ENCODE results near the gene PRMT3. TPM values are rescaled to one million over a fixed set of nuclear protein-coding genes. Genes with fewer than 3 reads are reported as not detected.
"Not testable (repeated sequence)": the region's sequence is repeated elsewhere in the genome, so short reads cannot be mapped to it uniquely, and the experiment has no call there.

PRMT3 gene
- total RNA-seq, 8 experiments from 2014 or later = 12.6 to 35.1 (median 17.1) TPM

DNA sequence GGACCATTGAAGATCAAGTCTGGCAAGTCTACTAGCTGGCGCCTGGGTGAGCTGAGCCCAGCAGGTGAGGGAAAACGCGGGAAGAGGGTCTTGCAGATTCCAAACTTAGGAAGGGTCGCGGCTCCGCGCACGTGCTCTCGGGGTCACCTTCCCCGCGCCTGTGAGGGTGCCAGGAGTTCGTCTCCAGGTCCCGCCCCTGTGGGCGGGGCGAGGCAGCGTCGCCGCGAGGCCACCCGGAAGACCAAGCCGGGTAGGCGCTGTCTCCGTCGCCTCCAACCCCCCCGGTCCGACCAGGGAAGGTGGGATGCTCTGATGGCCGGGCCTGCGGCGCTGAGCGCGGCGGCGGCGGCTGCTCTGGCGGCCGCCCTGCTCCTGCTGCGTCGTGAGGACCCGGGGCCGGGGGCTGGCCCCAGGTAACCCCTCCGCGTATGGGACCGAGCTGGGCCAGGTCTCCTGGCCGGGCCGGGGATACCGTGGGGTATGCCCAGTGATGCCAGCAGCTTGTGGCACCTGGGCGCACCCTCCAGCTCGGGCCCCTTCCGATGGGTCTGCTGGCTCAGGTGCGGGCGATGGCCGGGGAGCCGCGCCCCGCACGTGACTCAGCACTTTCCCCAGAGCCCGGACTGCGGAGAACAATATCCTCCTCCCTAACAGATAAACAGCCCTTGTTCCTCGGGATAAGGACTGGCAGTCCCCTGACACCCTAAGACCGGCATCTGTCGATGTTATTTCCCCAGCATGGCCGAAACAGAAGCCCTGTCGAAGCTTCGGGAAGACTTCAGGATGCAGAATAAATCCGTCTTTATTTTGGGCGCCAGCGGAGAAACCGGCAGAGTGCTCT lies 23.8 kb upstream of the PRMT3 start, which contains the start of gene HTATIP2:
TSS of gene HTATIP2 (plus strand) at position 215 of the 841 bp plus-strand sequence. CDS start at position 739, 524 bp downstream.
- in situ Hi-C loops (cut with MboI; ENCODE audit: low pct_unique_long_range_greater_than_20kb in 2 of 9, low sequenced_read_pairs in 9 of 9, unreplicated experiment in 9 of 9) = loop anchor here in 1 of 9 experiments (25.0 kb wide), 1 partner anchor 426 kb away; no protein-coding TSS in a partner anchor

DNA sequence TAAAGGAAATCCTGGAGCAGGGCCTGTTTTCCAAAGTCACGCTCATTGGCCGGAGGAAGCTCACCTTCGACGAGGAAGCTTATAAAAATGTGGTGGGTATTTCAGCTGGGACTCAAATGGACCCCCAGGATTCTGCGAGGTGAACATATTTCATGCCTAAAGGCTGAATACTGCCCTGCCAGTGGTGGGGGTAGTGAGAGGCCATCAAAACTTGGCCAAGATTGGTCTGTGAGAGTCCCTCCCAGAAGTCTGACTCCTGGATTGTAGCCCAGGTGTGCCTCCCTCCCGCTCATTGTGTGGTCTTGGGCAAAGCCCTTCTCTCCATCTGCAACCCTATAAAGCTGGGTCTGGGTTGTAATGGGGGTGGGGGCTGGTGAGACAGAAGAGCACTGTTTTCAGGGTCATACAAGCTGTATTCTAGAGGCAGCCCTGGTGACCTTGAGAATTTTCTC lies 23.1 kb upstream of the PRMT3 start:
- in situ Hi-C loops (cut with MboI; ENCODE audit: low pct_unique_long_range_greater_than_20kb in 2 of 9, low sequenced_read_pairs in 9 of 9, unreplicated experiment in 9 of 9) = loop anchor here in 1 of 9 experiments (25.0 kb wide), 1 partner anchor 427 kb away; no protein-coding TSS in a partner anchor
- peak in 2 of 8 experiments; percentile 3 to 5 for ATAC-seq (replicated peaks in 6 of 8)
- 13 to 95% (median 65%) methylated on average over 1 to 5 of the region's 6 CpGs; no CpG with 5 or more reads in 4 of the 10 experiments for WGBS, 10 experiments
- Histone ChIP-seq H3K4me1 (replicated peaks in 1 of 2) (peaks cover 10 to 18% of the 10 kb centered on the region in 2 donors), H3K4me3 (peak overlapping the region in 3 of 5 donors; percentile 33 to 43 (median 43)), H3K27ac (no peak overlapping the region)

More for the DNA sequence above, 23.8 kb upstream of the PRMT3 start, which contains the start of gene HTATIP2:
- peaks cover 10 to 18% of the 10 kb centered on the region in 2 donors for H3K4me1 ChIP-seq (replicated peaks in 1 of 2)
- H3K4me3 ChIP-seq = peak within 1 kb of the TSS; percentile 27 to 43 (median 33)
- H3K27ac ChIP-seq = peak within 1 kb of the TSS in 1 of 2 donors; percentile 17
- 0 to 80% (median 21%) methylated on average over 1 to 20 of the region's 68 CpGs for WGBS, 10 experiments
- peak; percentile 59 to 85 (median 76) for ATAC-seq (replicated peaks in 6 of 8)

DNA sequence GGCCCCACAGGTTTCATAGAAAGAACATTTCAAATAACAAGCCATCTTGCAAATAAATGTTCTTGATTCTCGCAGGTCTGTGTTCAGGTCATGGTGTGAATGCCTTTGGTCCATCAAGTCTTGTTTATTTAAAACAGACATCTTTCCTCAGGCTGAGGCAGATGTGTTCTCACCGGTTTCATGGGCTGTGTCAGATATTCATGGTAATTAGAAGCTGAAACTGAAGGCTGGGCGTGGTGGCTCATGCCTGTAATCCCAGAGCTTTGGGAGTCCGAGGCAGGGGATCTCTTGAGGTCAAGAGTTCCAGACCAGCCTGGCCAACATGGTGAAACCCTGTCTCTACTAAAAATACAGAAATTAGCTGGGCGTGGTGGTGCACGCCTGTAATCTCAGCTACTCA lies 22.1 kb upstream of the PRMT3 start:
- H3K4me3 ChIP-seq, H3K27ac ChIP-seq: not testable (repeated sequence)
- in situ Hi-C loops (cut with MboI; ENCODE audit: low pct_unique_long_range_greater_than_20kb in 2 of 9, low sequenced_read_pairs in 9 of 9, unreplicated experiment in 9 of 9) = loop anchor here in 1 of 9 experiments (25.0 kb wide), 1 partner anchor 428 kb away; no protein-coding TSS in a partner anchor
- WGBS, 10 experiments = 14 to 100% (median 94%) methylated on average over 1 to 5 of the region's 6 CpGs; no CpG with 5 or more reads in 1 of the 10 experiments
- peak in 2 of 8 experiments; percentile 5 to 39 for ATAC-seq (replicated peaks in 6 of 8)
- H3K4me1 ChIP-seq (replicated peaks in 1 of 2) = peaks cover 10 to 18% of the 10 kb centered on the region in 2 donors

DNA sequence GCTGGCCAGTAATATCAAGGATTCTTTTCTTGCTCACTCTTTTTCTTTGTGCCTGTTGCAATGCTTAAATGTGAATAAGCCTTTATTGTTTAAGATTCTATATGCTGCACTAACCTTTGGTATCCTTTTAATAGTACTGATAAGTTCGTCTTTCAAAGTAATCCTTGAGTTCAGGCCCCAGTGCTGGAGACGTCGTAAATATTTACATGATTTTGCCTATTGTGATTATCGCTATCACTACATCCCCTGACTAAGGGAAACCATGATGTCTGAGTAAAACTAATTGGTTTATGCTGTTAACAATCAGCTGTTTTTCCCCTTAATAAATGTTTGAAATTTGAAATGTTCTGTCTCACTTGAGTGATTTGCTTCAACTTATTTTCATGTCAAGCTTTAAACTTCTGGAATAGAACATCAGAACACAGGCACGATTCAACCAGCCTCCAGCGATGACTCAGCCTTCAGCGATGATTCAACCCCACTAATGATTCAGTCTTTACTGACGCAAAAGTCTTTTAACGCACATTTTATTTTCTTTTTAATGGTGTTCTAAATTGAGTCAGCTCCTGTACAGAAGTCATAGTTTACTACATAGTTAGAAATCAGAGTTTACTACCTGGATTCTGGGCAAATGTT lies 20.1 kb upstream of the PRMT3 start:
- in situ Hi-C loops (cut with MboI; ENCODE audit: low pct_unique_long_range_greater_than_20kb in 2 of 9, low sequenced_read_pairs in 9 of 9, unreplicated experiment in 9 of 9) = loop anchor here in 1 of 9 experiments (25.0 kb wide), 1 partner anchor 430 kb away; no protein-coding TSS in a partner anchor
- no peak overlapping the region for H3K4me3 ChIP-seq
- H3K27ac ChIP-seq = no peak overlapping the region
- H3K4me1 ChIP-seq (replicated peaks in 1 of 2) = peaks cover 10 to 18% of the 10 kb centered on the region in 2 donors
- ATAC-seq (replicated peaks in 6 of 8) = peak; percentile 39 to 85 (median 64)
- 10 to 63% (median 40%) methylated on average over 5 to 9 of the region's 9 CpGs; no CpG with 5 or more reads in 1 of the 10 experiments for WGBS, 10 experiments

DNA sequence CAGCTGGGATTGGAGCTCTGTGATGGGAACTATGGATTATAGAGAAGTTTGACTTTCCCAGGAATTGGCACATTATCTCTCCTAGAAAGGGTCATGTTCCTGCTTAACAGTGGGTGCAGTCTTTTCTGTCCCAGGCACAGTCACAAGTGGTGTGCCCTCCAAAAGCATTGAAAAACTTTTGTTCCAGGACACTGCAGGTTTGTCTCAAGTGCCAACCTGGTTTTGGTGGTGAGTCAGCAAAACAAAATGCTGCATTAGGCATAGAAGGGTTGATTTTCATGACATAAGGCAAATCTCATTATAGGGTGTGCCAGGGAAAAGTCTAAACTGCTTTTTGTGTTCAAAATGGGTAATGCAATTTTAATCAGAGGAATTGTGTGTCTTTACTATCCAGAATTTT lies 19.1 kb upstream of the PRMT3 start:
- Histone ChIP-seq H3K4me1 (replicated peaks in 1 of 2) (peaks cover 10 to 18% of the 10 kb centered on the region in 2 donors), H3K4me3 (no peak overlapping the region), H3K27ac (no peak overlapping the region)
- no peak for ATAC-seq (replicated peaks in 6 of 8)
- in situ Hi-C loops (cut with MboI; ENCODE audit: low pct_unique_long_range_greater_than_20kb in 2 of 9, low sequenced_read_pairs in 9 of 9, unreplicated experiment in 9 of 9) = loop anchor here in 1 of 9 experiments (25.0 kb wide), 1 partner anchor 431 kb away; no protein-coding TSS in a partner anchor

DNA sequence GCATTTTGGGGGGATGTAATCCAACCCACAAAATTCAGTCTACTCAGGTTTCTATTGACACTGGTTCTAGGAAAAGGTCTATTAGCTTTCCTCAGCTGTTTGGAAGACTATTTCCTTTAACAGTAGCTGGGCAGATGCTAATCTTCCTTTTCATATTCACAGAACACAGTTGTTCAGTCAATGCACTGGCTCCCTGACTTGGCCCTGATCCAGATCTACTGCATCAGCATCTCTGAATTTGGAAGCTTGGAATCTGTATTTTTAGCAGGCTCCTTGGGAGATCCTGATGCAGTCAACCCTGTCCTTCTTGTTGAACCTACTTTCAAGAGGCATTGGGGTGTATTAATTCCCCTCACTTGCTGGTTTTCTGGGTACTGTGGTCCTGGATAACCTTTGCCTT lies 17.7 kb upstream of the PRMT3 start:
- H3K27ac ChIP-seq = no peak overlapping the region
- in situ Hi-C loops (cut with MboI; ENCODE audit: low pct_unique_long_range_greater_than_20kb in 2 of 9, low sequenced_read_pairs in 9 of 9, unreplicated experiment in 9 of 9) = loop anchor here in 1 of 9 experiments (25.0 kb wide), 1 partner anchor 433 kb away; no protein-coding TSS in a partner anchor
- peak in 2 of 8 experiments; percentile 16 to 30 for ATAC-seq (replicated peaks in 6 of 8)
- no peak overlapping the region for H3K4me3 ChIP-seq
- peaks cover 9 to 10% of the 10 kb centered on the region in 2 donors for H3K4me1 ChIP-seq (replicated peaks in 1 of 2)

DNA sequence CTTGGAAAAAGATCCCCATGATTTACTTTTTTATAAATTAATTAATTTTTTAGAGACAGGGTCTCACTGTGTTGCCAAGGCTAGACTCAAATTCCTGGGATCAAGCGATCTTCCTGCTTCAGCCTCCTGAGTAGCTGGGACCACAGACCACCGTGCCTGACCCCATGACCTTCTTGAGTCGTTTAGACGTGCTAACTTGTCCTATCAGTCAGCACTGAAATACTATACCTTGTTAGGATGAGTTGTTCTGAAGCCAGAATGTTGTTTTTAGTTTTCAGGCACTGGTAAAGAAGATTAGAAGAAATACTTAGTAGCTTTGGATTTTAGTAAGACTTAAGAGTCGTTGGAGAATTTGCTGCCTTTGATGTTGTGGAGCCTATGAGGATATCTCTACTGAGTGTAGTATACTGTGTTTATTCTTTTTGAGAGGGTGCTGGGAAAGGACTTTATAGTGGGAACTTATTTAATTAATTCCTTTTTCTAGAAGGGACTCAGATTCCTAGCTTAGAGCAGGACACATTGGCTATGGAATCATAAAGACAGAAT lies 15.4 kb upstream of the PRMT3 start:
- Histone ChIP-seq H3K27ac (no peak overlapping the region), H3K4me1 (replicated peaks in 1 of 2) (peaks cover 3 to 7% of the 10 kb centered on the region in 2 donors), H3K4me3 (no peak overlapping the region)
- ATAC-seq (replicated peaks in 6 of 8) = no peak
- WGBS, 10 experiments = 43 to 88% (median 70%) methylated on average over 2 to 5 of the region's 5 CpGs; no CpG with 5 or more reads in 3 of the 10 experiments
- in situ Hi-C loops (cut with MboI; ENCODE audit: low pct_unique_long_range_greater_than_20kb in 2 of 9, low sequenced_read_pairs in 9 of 9, unreplicated experiment in 9 of 9) = loop anchor here in 1 of 9 experiments (25.0 kb wide), 1 partner anchor 435 kb away; no protein-coding TSS in a partner anchor

DNA sequence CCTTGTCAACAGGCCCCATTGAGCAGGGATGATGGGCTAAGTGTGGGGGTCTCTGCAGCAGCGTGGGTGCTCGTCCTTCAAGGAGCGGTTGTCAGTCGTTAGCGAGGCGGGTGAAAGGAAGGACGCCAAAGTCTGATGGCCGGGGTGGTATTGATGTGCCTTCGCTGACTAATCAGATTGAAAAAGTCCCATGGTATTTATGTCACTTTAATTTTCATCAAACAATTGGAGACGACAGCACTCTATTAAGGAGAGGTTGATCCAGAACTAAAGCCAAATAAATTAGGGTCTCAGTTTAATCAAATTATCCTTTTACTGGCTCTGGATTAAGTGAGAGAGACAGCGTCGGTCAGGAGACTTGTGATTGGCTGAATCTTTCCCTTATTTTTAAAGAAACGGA lies 14.4 kb upstream of the PRMT3 start:
- in situ Hi-C loops (cut with MboI; ENCODE audit: low pct_unique_long_range_greater_than_20kb in 2 of 9, low sequenced_read_pairs in 9 of 9, unreplicated experiment in 9 of 9) = loop anchor here in 1 of 9 experiments (25.0 kb wide), 1 partner anchor 436 kb away; no protein-coding TSS in a partner anchor
- no peak for ATAC-seq (replicated peaks in 6 of 8)
- no peak overlapping the region for H3K4me3 ChIP-seq
- H3K4me1 ChIP-seq (replicated peaks in 1 of 2) = no peaks in the 10 kb centered on the region
- WGBS, 10 experiments = 80 to 96% (median 88%) methylated on average over 3 to 13 of the region's 13 CpGs
- no peak overlapping the region for H3K27ac ChIP-seq

DNA sequence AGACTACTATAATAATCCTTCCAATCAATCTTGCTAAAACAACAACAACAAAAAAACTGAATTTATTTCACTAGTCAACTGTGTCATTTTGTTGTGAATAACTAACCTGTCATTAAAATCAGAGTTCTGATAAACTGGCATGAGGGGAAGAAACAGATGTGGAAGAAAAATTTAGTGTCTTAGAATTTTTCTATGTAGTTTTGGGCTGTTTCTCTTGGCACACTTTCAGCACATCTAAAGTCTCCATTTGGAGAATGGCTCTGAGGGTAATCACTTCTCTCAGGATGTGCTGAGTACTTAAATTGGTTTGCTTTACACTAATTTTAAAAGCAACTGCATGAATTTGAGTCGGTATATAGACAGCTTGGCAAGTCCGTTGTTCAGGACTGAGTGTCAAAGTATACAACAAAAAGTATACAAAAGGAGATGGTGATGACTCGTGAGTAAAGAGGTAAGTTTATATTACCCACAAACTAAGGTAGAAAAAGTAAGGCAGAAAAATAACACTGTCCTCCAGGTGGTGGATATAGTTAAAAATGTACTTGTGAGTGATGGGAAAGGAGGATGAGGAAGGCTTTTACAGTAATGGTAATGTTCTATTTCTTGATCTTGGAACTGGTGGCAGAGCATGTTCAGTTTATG lies 13.8 kb upstream of the PRMT3 start:
- ATAC-seq (replicated peaks in 6 of 8) = no peak
- Histone ChIP-seq H3K4me3 (no peak overlapping the region), H3K4me1 (replicated peaks in 1 of 2) (no peaks in the 10 kb centered on the region), H3K27ac (no peak overlapping the region)
- WGBS, 10 experiments = 83 to 100% (median 93%) methylated on average over 1 to 3 of the region's 3 CpGs; no CpG with 5 or more reads in 3 of the 10 experiments
- in situ Hi-C loops (cut with MboI; ENCODE audit: low pct_unique_long_range_greater_than_20kb in 2 of 9, low sequenced_read_pairs in 9 of 9, unreplicated experiment in 9 of 9) = loop anchor here in 1 of 9 experiments (25.0 kb wide), 1 partner anchor 436 kb away; no protein-coding TSS in a partner anchor

DNA sequence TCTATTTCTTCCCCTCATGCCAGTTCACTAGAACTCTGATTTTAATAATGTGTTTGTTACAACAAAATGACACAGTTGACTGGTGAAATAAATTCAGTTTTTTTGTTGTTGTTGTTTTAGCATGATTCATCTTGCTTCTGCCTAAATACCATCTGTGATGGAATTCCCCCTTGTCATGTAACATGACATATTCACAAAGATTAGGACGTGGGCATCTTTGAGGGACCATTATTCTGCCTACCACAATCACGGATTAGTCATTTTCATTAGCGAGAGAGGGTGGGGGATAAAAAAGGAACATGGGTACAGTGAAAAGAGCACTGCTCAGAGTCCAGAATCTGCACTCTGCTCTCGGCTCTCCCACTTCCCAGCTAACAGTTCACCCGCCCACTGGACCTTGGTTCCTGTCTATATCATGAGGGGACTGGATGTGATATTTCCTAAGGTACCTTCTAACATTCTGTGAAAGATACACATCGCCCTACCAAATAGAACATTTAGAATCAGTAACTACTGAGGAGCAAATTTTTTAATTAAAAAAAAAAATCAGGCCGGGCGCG lies 12.7 kb upstream of the PRMT3 start:
- no peak for ATAC-seq (replicated peaks in 6 of 8)
- 40 to 100% (median 79%) methylated on average over 1 to 6 of the region's 9 CpGs; no CpG with 5 or more reads in 2 of the 10 experiments for WGBS, 10 experiments
- Histone ChIP-seq H3K4me1 (replicated peaks in 1 of 2) (no peaks in the 10 kb centered on the region), H3K27ac (no peak overlapping the region), H3K4me3 (no peak overlapping the region)
- in situ Hi-C loops (cut with MboI; ENCODE audit: low pct_unique_long_range_greater_than_20kb in 2 of 9, low sequenced_read_pairs in 9 of 9, unreplicated experiment in 9 of 9) = loop anchor here in 7 of 9 experiments (25.0 kb wide), 3 partner anchors 237 to 1762 kb away; no protein-coding TSS in a partner anchor

DNA sequence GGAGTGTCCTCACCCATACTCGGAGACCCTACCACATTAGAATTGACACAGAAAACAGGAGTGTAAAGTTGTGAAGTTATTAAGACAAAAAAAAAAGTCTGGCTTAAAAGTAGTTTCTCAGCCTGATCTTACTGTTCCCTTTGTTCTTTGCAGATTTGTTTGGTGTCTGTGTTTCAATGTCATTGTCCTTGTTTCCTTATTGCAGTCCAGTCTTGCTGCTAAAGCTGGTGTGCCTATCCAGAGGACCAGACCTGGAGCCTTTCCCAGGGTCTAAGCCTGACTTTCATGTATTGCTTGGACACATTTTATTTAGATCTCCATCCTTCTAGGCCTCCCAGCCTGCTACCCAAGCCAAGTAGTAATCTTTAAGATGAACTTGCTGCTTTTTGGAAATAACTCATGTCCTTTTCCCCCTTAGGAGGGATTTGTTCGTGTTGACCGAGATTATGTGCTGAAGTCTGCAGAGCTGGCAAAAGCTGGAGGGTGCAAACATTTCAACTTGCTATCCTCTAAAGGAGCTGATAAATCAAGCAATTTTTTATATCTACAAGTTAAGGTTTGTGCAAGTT lies 11.3 kb upstream of the PRMT3 start:
- Histone ChIP-seq H3K27ac (no peak overlapping the region), H3K4me3 (no peak overlapping the region), H3K4me1 (replicated peaks in 1 of 2) (no peaks in the 10 kb centered on the region)
- in situ Hi-C loops (cut with MboI; ENCODE audit: low pct_unique_long_range_greater_than_20kb in 2 of 9, low sequenced_read_pairs in 9 of 9, unreplicated experiment in 9 of 9) = loop anchor here in 6 of 9 experiments (25.0 kb wide), 2 partner anchors 236 to 1761 kb away; no protein-coding TSS in a partner anchor
- 72 to 100% (median 91%) methylated on average over 1 to 3 of the region's 3 CpGs; no CpG with 5 or more reads in 1 of the 10 experiments for WGBS, 10 experiments
- no peak for ATAC-seq (replicated peaks in 6 of 8)
